CD4-positive, alpha-beta memory T cell (primary cell): ENCODE results near the gene DTD2. TPM values are rescaled to one million over a fixed set of nuclear protein-coding genes. Genes with fewer than 3 reads are reported as not detected.
"Not testable (repeated sequence)": the region's sequence is repeated elsewhere in the genome, so short reads cannot be mapped to it uniquely, and the experiment has no call there.

Source experiments
- CTCF ChIA-PET: fragments of 350-600 bp; sonication (Branson Sonifier 250); formaldehyde crosslinking; loops from one replicate; lab custom pipeline; 2021; ENCODE audit warnings: inconsistent platforms; ENCODE audit not compliant: partially characterized antibody; lab: Charles Lee
- POLR2A ChIA-PET: fragments of 350-600 bp; sonication (Branson Sonifier 250); formaldehyde crosslinking; loops from one replicate; lab custom pipeline; 2021; ENCODE audit not compliant: partially characterized antibody; lab: Charles Lee
- DNase-seq, 5 donors: peaks; one replicate each; pipeline versions ENCODE4 v3.0.0 to v3.0.0-alpha.2; 2020 to 2022; ENCODE audit warnings: mixed read lengths in 1 of 5
- H3K27ac ChIP-seq: one replicate; pipeline ENCODE4 v1.7.0; 2013; ENCODE audit warnings: low read depth, low read length
- H3K27me3 ChIP-seq: 2 replicates; pipeline ENCODE4 v1.7.0; 2013; ENCODE audit warnings: mild to moderate bottlenecking, low read length, moderate library complexity; ENCODE audit not compliant: insufficient read depth
- H3K36me3 ChIP-seq: 2 replicates; pipeline ENCODE4 v1.7.0; 2013; ENCODE audit warnings: mild to moderate bottlenecking, low read length, moderate library complexity; ENCODE audit not compliant: insufficient read depth
- H3K4me1 ChIP-seq: 2 replicates; pipeline ENCODE4 v1.7.0; 2013; ENCODE audit warnings: mild to moderate bottlenecking, low read length, moderate library complexity; ENCODE audit not compliant: insufficient read depth
- H3K4me3 ChIP-seq, 2 donors: one replicate each; pipeline ENCODE4 v1.7.0; 2013; ENCODE audit warnings: low read length in 2 of 2, mild to moderate bottlenecking in 1 of 2
- H3K9me3 ChIP-seq, 2 donors: one replicate each; pipeline ENCODE4 v1.7.0; 2013; ENCODE audit warnings: low read length in 2 of 2, control low read depth in 1 of 2; ENCODE audit not compliant: control insufficient read depth in 1 of 2
- H3K27ac Mint-ChIP-seq, 7 donors: one replicate each; pipeline ENCODE4 v1.8.0; 2020 to 2021; ENCODE audit warnings: mixed read lengths in 7 of 7, mild to moderate bottlenecking in 6 of 7, inconsistent platforms in 3 of 7, moderate library complexity in 3 of 7
- H3K27me3 Mint-ChIP-seq, 2 donors: one replicate each; pipeline ENCODE4 v1.8.0; 2020 to 2021; ENCODE audit warnings: mixed read lengths in 2 of 2
- H3K36me3 Mint-ChIP-seq, 2 donors: one replicate each; pipeline ENCODE4 v1.8.0; 2020 to 2021; ENCODE audit warnings: mixed read lengths in 2 of 2, inconsistent platforms in 1 of 2, mild to moderate bottlenecking in 1 of 2
- H3K4me1 Mint-ChIP-seq, 4 donors: one replicate each; pipeline ENCODE4 v1.8.0; 2020 to 2021; ENCODE audit warnings: mixed read lengths in 4 of 4, mild to moderate bottlenecking in 1 of 4
- H3K4me3 Mint-ChIP-seq, 8 donors: one replicate each; pipeline ENCODE4 v1.8.0; 2020 to 2021; ENCODE audit warnings: mixed read lengths in 8 of 8, mild to moderate bottlenecking in 7 of 8, moderate library complexity in 6 of 8, inconsistent platforms in 3 of 8
- H3K9me3 Mint-ChIP-seq, 8 donors: one replicate each; pipeline ENCODE4 v1.8.0; 2020 to 2021; ENCODE audit warnings: mixed read lengths in 8 of 8, mild to moderate bottlenecking in 5 of 8, inconsistent platforms in 3 of 8, moderate library complexity in 1 of 8
- intact Hi-C: fragments of 100-400 bp; cut with micrococcal nuclease; formaldehyde crosslinking; loops from one replicate; pipeline ENCODE4 v1.15.1; 2023
- polyA plus RNA-seq, 2 donors: library from polyadenylated mRNA; unstranded; fragments of 300-500 nt; fragmentation: Illumina TruSeq; gene quantifications; one replicate each; pipeline ENCODE4 v1.2.3, GENCODE V29; 2021
- total RNA-seq, 2 experiments: library from RNA; stranded (reverse); gene quantifications; one replicate each; pipeline ENCODE4 v1.2.3, GENCODE V29; 2021

Gene DTD2
- total and polyA plus RNA-seq, 4 experiments from 2014 or later, result 13.9 to 27.0 (median 17.7) TPM

DNA sequence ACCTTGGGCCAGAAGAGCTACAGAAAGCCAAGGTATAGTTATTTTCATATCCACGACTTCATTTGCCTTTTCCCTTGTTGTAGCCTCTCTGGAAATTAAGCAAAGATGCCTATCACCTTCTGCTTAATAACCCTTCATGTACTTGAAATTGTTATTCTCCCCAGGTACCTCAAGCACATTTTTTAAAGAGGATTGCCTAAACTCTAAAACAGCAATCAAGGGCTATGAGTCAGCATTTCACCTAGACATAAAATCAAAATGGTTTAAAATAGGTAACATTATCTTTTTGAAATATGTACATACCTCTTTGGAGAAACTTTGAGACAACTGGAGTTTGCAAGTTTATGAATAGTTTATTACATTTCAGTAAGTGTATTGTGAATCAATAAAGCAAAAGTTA, 11.6 kb downstream of the DTD2 start:
- Histone ChIP-seq H3K4me1 (no peaks in the 10 kb centered on the region), H3K36me3 (no peaks in the 10 kb centered on the region), H3K27me3 (no peaks in the 10 kb centered on the region), H3K27ac (no peak overlapping the region), H3K4me3 (no peak overlapping the region), H3K9me3 (no peaks in the 10 kb centered on the region)
- H3K36me3 Mint-ChIP-seq, result peaks cover 23 to 27% of the 10 kb centered on the region in 2 donors
- no peak for DNase-seq
- H3K27ac Mint-ChIP-seq, result no peak overlapping the region
- POLR2A ChIA-PET, result no interaction called here
- no peaks in the 10 kb centered on the region for H3K4me1 Mint-ChIP-seq
- intact Hi-C loops, result no loop called here
- H3K9me3 Mint-ChIP-seq, result peaks cover 0 to 3% (median 0%) of the 10 kb centered on the region in 8 donors
- CTCF ChIA-PET, result no interaction called here
- H3K27me3 Mint-ChIP-seq, result no peaks in the 10 kb centered on the region
- no peak overlapping the region for H3K4me3 Mint-ChIP-seq

DNA sequence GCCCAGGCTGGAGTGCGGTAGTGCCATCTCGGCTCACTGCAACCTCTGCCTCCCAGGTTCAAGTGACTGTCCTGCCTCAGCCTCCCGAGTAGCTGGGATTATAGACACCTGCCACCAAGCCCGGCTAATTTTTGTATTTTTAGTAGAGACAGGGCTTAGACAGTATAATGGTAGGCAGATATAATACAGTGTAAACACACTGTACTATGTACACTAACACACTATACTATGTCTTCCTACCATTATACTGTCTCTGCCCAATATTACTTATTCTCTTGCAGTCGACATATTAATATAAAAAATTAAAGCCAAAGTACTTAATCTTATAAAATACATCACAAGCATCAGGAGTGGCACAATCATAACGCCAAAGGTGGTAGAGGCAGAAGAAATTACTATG, 15.0 kb downstream of the DTD2 start:
- POLR2A ChIA-PET, result no interaction called here
- no peaks in the 10 kb centered on the region for H3K27me3 ChIP-seq
- no peaks in the 10 kb centered on the region for H3K9me3 ChIP-seq
- no peak overlapping the region for H3K4me3 ChIP-seq
- no peaks in the 10 kb centered on the region for H3K4me1 ChIP-seq
- Mint-ChIP-seq H3K36me3 (peaks cover 11 to 23% of the 10 kb centered on the region in 2 donors), H3K27me3 (no peaks in the 10 kb centered on the region), H3K27ac (no peak overlapping the region), H3K9me3 (peaks cover 0 to 3% (median 0%) of the 10 kb centered on the region in 8 donors), H3K4me3 (no peak overlapping the region), H3K4me1 (no peaks in the 10 kb centered on the region)
- CTCF ChIA-PET, result no interaction called here
- DNase-seq, result no peak
- H3K36me3 ChIP-seq, result no peaks in the 10 kb centered on the region
- intact Hi-C loops, result no loop called here
- no peak overlapping the region for H3K27ac ChIP-seq

DNA sequence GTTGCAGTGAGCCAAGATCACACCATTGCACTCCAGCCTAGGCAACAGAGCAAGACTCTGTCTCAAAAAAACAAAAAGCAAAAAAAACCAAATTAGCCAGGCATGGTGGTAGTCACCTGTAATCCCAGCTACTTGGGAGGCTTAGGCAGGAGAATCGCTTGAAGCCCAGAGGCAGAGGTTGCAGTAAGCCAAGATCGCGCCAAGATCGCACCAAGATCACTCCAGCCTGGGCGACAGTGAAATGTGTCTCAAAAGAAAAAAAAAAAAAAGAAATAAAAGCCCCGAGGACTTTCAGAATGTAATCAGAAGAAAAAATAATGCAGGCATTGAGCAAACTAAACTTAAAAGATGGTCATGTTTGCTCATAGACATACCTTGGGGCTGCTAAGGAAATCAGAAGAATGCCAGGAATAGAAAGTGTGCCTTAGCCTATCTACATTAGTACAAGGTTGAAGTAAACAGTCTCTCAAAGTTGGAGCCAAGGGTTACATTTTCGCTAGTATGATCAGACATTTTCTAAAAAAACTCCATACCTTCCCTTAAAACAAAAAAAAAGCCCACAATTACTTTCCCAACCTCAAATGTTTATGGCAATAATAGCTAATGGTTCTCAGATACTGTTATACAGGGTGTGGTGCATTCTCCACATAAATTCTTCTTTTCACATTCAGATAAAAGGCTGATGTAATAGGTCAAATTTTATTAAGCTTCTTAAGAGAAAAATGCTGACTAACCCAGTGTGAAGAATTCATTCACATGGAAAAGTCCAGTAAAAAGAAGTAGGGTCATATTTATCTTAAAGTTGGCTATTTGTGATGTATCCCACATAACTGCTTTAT, 15.8 kb downstream of the DTD2 start:
- Histone ChIP-seq H3K9me3 (no peaks in the 10 kb centered on the region), H3K36me3 (no peaks in the 10 kb centered on the region), H3K27me3 (no peaks in the 10 kb centered on the region), H3K27ac (no peak overlapping the region), H3K4me1 (no peaks in the 10 kb centered on the region), H3K4me3 (no peak overlapping the region)
- Mint-ChIP-seq H3K27ac (no peak overlapping the region), H3K9me3 (peaks cover 0 to 3% (median 0%) of the 10 kb centered on the region in 8 donors), H3K4me3 (no peak overlapping the region), H3K27me3 (no peaks in the 10 kb centered on the region), H3K4me1 (no peaks in the 10 kb centered on the region), H3K36me3 (peaks cover 9 to 23% of the 10 kb centered on the region in 2 donors)
- ChIA-PET CTCF (interaction anchor here (0.6 kb wide), 1 partner anchor 11 kb away, joined by 3 read pairs; no protein-coding TSS in a partner anchor), POLR2A (no interaction called here)
- no peak for DNase-seq
- intact Hi-C loops, result no loop called here

DNA sequence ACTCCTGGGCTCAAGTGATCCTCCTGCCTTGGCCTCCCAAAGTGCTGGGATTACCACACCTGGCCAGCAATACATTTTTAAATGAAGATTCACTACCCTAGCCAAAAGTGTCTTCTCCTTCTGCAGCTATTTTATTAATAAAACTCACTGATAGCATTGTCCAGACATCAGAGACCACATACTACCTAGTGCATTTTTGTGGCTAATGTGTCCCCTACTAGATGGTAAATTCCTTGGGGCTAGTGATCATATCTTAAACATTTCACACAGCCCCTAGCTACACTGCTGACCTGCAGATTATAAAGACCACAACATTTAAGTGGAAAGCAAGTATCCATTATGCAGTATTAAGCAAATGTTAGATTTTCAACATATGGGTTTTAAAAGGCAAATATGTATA, 17.0 kb downstream of the DTD2 start:
- intact Hi-C loops, result no loop called here
- H3K36me3 Mint-ChIP-seq, result peaks cover 2 to 19% of the 10 kb centered on the region in 2 donors
- Histone ChIP-seq H3K4me3 (no peak overlapping the region), H3K9me3 (no peaks in the 10 kb centered on the region), H3K4me1 (no peaks in the 10 kb centered on the region), H3K27me3 (no peaks in the 10 kb centered on the region), H3K36me3 (no peaks in the 10 kb centered on the region), H3K27ac (no peak overlapping the region)
- H3K4me3 Mint-ChIP-seq, result no peak overlapping the region
- H3K27ac Mint-ChIP-seq, result no peak overlapping the region
- ChIA-PET POLR2A (no interaction called here), CTCF (no interaction called here)
- no peak for DNase-seq
- H3K9me3 Mint-ChIP-seq, result peaks cover 0 to 3% (median 0%) of the 10 kb centered on the region in 8 donors
- H3K27me3 Mint-ChIP-seq, result no peaks in the 10 kb centered on the region
- no peaks in the 10 kb centered on the region for H3K4me1 Mint-ChIP-seq

DNA sequence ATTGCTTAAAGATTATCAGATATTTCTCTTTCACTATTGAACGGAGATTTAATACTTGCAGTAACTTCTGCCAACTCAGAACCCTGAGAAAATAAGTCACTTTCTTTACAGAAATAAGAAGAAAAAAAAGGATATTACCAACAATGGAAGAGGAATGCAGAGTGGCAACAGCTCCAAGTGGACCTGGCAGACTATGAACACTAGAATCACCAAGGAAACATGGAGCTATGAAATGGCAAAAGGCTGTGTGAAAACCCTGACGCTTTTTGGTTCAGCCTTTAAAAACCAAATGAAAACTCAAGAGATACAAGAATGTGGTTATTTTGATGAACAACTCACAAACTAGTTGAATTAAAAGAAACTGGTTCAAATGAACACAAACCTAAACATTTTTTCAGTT, 17.7 kb downstream of the DTD2 start:
- Histone ChIP-seq H3K4me1 (no peaks in the 10 kb centered on the region), H3K27me3 (no peaks in the 10 kb centered on the region), H3K9me3 (no peaks in the 10 kb centered on the region), H3K4me3 (no peak overlapping the region), H3K36me3 (no peaks in the 10 kb centered on the region), H3K27ac (no peak overlapping the region)
- H3K36me3 Mint-ChIP-seq, result peaks cover 2 to 19% of the 10 kb centered on the region in 2 donors
- ChIA-PET CTCF (no interaction called here), POLR2A (no interaction called here)
- no peaks in the 10 kb centered on the region for H3K4me1 Mint-ChIP-seq
- no peak overlapping the region for H3K27ac Mint-ChIP-seq
- no peak for DNase-seq
- H3K27me3 Mint-ChIP-seq, result no peaks in the 10 kb centered on the region
- H3K4me3 Mint-ChIP-seq, result no peak overlapping the region
- H3K9me3 Mint-ChIP-seq, result peaks cover 0 to 3% (median 0%) of the 10 kb centered on the region in 8 donors
- intact Hi-C loops, result no loop called here

DNA sequence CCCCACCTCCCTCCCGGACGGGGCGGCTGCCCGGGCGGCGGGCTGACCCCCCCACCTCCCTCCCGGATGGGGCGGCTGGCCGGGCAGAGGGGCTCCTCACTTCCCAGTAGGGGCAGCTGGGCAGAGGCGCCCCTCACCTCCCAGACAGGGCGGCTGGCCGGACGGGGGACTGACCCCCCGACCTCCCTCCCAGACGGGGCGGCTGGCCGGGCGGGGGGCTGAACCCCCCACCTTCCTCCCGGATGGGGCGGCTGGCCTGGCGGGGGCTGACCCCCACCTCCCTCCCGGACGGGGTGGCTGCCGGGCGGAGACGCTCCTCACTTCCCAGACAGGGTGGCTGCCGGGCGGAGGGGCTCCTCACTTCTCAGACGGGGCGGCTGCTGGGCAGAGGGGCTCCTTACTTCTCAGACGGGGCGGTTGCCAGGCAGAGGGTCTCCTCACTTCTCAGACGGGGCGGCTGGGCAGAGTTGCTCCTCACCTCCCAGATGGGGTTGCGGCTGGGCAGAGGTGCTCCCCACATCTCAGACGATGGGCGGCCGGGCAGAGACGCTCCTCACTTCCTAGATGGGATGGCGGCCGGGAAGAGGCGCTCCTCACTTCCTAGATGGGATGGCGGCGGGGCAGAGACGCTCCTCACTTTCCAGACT, 20.1 kb downstream of the DTD2 start:
- H3K27ac Mint-ChIP-seq, H3K27me3 ChIP-seq, H3K9me3 Mint-ChIP-seq, CTCF ChIA-PET, POLR2A ChIA-PET, H3K27ac ChIP-seq, intact Hi-C loops, H3K27me3 Mint-ChIP-seq, H3K4me1 ChIP-seq, H3K4me3 Mint-ChIP-seq, H3K4me1 Mint-ChIP-seq, H3K36me3 ChIP-seq, DNase-seq, H3K9me3 ChIP-seq, H3K4me3 ChIP-seq: not testable (repeated sequence)
- peaks cover 0 to 17% of the 10 kb centered on the region in 2 donors for H3K36me3 Mint-ChIP-seq

DNA sequence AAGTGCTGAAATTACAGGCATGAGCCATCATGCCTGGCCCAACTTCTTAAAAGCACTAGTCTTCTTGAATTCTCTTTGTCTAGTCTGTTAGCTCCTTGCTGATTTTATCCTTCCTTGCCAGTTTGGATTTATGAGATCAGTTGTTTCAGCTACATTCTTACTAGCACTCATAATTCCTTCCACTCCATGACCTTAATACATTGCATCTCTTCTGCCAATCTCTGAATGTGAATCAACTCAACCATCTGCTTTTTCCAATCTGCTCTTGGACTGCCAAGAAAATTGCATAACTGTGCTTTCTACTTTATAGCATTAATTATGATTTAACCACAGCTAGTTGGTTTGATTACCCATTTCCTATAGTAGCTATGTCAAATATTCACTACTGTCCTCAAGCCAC, 22.0 kb downstream of the DTD2 start:
- no peak overlapping the region for H3K4me3 ChIP-seq
- H3K36me3 ChIP-seq, result no peaks in the 10 kb centered on the region
- DNase-seq, result no peak
- H3K27ac ChIP-seq, result no peak overlapping the region
- intact Hi-C loops, result no loop called here
- peak overlapping the region in 1 of 7 donors; percentile 1 for H3K27ac Mint-ChIP-seq
- H3K27me3 ChIP-seq, result no peaks in the 10 kb centered on the region
- H3K9me3 ChIP-seq, result no peaks in the 10 kb centered on the region
- peaks cover 0 to 25% of the 10 kb centered on the region in 2 donors for H3K36me3 Mint-ChIP-seq
- no peaks in the 10 kb centered on the region for H3K4me1 Mint-ChIP-seq
- H3K9me3 Mint-ChIP-seq, result peaks cover 0 to 5% (median 0%) of the 10 kb centered on the region in 8 donors
- POLR2A ChIA-PET, result interaction anchor here (1.6 kb wide), 1 partner anchor 22 kb away, joined by 5 read pairs; the partner anchor contains the start of gene DTD2
- no peaks in the 10 kb centered on the region for H3K27me3 Mint-ChIP-seq
- CTCF ChIA-PET, result interaction anchor here (1.6 kb wide), 2 partner anchors 14 to 17 kb away, joined by 4 to 5 read pairs; no protein-coding TSS in a partner anchor
- H3K4me1 ChIP-seq, result no peaks in the 10 kb centered on the region
- no peak overlapping the region for H3K4me3 Mint-ChIP-seq
